Tongue (tissue), 3 donors: ENCODE data around the gene SLC26A4. TPM values are rescaled to one million over a fixed set of nuclear protein-coding genes. Genes with fewer than 3 reads are reported as not detected.

Experiments
- DNase-seq: peaks from one replicate; pipeline ENCODE4 v3.0.0-alpha.2; 2015
- small RNA-seq: library from RNA; depleted of rRNA; stranded (forward); fragments of <200 nt; gene quantifications from one replicate; pipeline ENCODE3, GENCODE V24; 2014; ENCODE audit warnings: low replicate concordance
- total RNA-seq: library from RNA; depleted of rRNA; stranded (reverse); fragments of >200 nt; gene quantifications from one replicate; pipeline ENCODE4 v1.2.3, GENCODE V29; 2014

SLC26A4 gene
- total RNA-seq, 1 donor from 2014 or later, result 1.1 TPM

GRCh38 chr7:107754642-107755041 lies 94.0 kb downstream of the SLC26A4 start:
- no peak for DNase-seq

DNA sequence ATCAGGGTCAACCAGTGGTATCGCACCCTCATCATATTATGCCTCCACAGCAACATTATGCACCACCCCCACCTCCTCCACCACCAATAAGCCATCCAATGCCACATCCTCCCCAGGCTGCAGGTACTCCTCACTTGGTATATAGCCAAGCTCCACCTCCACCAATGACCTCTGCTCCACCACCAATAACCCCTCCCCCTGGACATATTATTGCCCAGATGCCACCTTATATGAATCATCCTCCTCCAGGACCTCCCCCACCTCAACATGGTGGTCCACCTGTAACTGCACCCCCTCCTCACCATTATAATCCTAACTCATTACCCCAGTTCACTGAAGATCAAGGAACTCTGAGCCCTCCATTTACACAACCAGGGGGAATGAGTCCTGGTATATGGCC lies 98.0 kb downstream of the SLC26A4 start:
- no peak for DNase-seq

GRCh38 chr7:107767391-107767790 lies 106.8 kb downstream of the SLC26A4 start:
- no peak for DNase-seq

Small RNA genes lying within 50 kb of the gene (small RNA-seq; reads per million reads assigned to genes)
- not detected for gene BANF1P5

Other genes starting within 250 kb of the SLC26A4 start
- gene GPR22, start 190.8 kb upstream of the SLC26A4 start, total RNA-seq, result not detected
- 99.0 TPM for gene COG5, start 96.9 kb upstream of the SLC26A4 start, total RNA-seq
- 8.7 TPM for gene DUS4L, start 96.9 kb upstream of the SLC26A4 start, total RNA-seq
- 87.8 TPM for gene BCAP29, start 80.6 kb upstream of the SLC26A4 start, total RNA-seq
- 13.8 TPM for gene CBLL1, start 83.3 kb downstream of the SLC26A4 start, total RNA-seq
- gene SLC26A3, start 142.4 kb downstream of the SLC26A4 start, total RNA-seq, result not detected
- 173 TPM for gene DLD, start 230.4 kb downstream of the SLC26A4 start, total RNA-seq